HepG2 (cell line): ENCODE measurements around the gene FMOD. TPM values are rescaled to one million over a fixed set of nuclear protein-coding genes. Genes with fewer than 3 reads are reported as not detected.

Experiments
- ATAC-seq: fragments of 200-7000 bp; cut with Tn5 transposase; 3 replicates; pipeline ENCODE4 v1.9.1; 2020; ENCODE audit warnings: mild to moderate bottlenecking, moderate library complexity
- BruUV-seq: library from RNA; stranded (reverse); fragments of 400-500 nt; replicated peaks from 2 replicates; lab custom pipeline; 2021; lab: Mats Ljungman, UMichigan
- CTCF ChIA-PET: fragments of 300-600 bp; formaldehyde crosslinking; extraction: SDS; loops from one replicate; lab custom pipeline; 2021; ENCODE audit warnings: low total read pairs, inconsistent platforms, low intra/inter-chr PET ratio; lab: Yijun Ruan, JAX
- POLR2A ChIA-PET: fragments of 350-600 bp; sonication (Branson Sonifier 250); formaldehyde crosslinking; loops from one replicate; lab custom pipeline; 2020; ENCODE audit warnings: antibody characterized with exemption, inconsistent platforms; lab: Yijun Ruan, JAX
- DNase-seq: peaks from one replicate; pipeline ENCODE4 v3.0.0-alpha.2; 2015; ENCODE audit warnings: low spot score
- FAIRE-seq: peaks from 3 replicates; lab custom pipeline; 2011; peaks lifted over from hg19 to GRCh38; lab: Jason Lieb, UNC
- H2AFZ ChIP-seq: one replicate; pipeline ENCODE4 v1.6.1; 2011; ENCODE audit warnings: low read length, inconsistent platforms
- H3K27ac ChIP-seq: fragments of 300-600 bp; 3 replicates; pipeline ENCODE4 v1.8.0; 2011; ENCODE audit warnings: mixed run types, mild to moderate bottlenecking, mixed read lengths, low read length, inconsistent platforms; ENCODE audit not compliant: insufficient read depth; ENCODE audit errors: extremely low read length
- H3K27me3 ChIP-seq, 2 experiments: fragments of 200-600 bp in 1 of 2; 2 replicates in 1 of 2; 3 replicates in 1 of 2; pipeline versions ENCODE4 v1.6.0 to v1.8.0; 2011; ENCODE audit warnings: low read length in 2 of 2, mild to moderate bottlenecking in 2 of 2, moderate library complexity in 2 of 2, inconsistent platforms in 1 of 2; ENCODE audit not compliant: insufficient read depth in 2 of 2, control insufficient read depth in 1 of 2
- H3K36me3 ChIP-seq, 2 experiments: fragments of 200-600 bp in 1 of 2; replicated peaks in 1 of 2; 2 replicates in 1 of 2; 3 replicates in 1 of 2; pipeline versions ENCODE4 v1.5.1 to v1.8.0; 2011; ENCODE audit warnings: low read length in 2 of 2, inconsistent platforms in 1 of 2; ENCODE audit not compliant: insufficient read depth in 2 of 2, control insufficient read depth in 1 of 2
- H3K4me1 ChIP-seq: 2 replicates; pipeline ENCODE4 v1.5.1; 2012; ENCODE audit warnings: low read length, inconsistent platforms; ENCODE audit not compliant: insufficient read depth
- H3K4me2 ChIP-seq: 2 replicates; pipeline ENCODE4 v1.6.0; 2011; ENCODE audit warnings: low read depth, low read length, inconsistent platforms
- H3K4me3 ChIP-seq, 3 experiments: fragments of 200-600 bp in 1 of 3; sonication (generic), shearing (Covaris generic) in 1 of 3; replicated peaks in 1 of 3; 2 replicates each; pipeline ENCODE4 v1.5.1; 2011 to 2016; ENCODE audit warnings: low read length in 3 of 3, inconsistent platforms in 2 of 3, low read depth in 2 of 3, mild to moderate bottlenecking in 2 of 3, control low read depth in 1 of 3, mixed read lengths in 1 of 3; ENCODE audit not compliant: insufficient read depth in 1 of 3
- H3K79me2 ChIP-seq: one replicate; pipeline ENCODE4 v1.6.1; 2011; ENCODE audit warnings: low read length, inconsistent platforms; ENCODE audit not compliant: insufficient read depth
- H3K9ac ChIP-seq: 2 replicates; pipeline ENCODE4 v1.6.0; 2011; ENCODE audit warnings: mild to moderate bottlenecking, low read depth, low read length, inconsistent platforms; ENCODE audit not compliant: insufficient read depth
- H3K9me3 ChIP-seq: 2 replicates; pipeline ENCODE4 v1.5.1; 2012; ENCODE audit warnings: mild to moderate bottlenecking, low read length
- H4K20me1 ChIP-seq: 2 replicates; pipeline ENCODE4 v1.6.0; 2011; ENCODE audit warnings: inconsistent platforms, mild to moderate bottlenecking, low read length, moderate library complexity; ENCODE audit not compliant: insufficient read depth
- ATRX ChIP-seq: sonication (generic); formaldehyde crosslinking; IDR thresholded peaks from 2 replicates; pipeline ENCODE4 v1.4.0; 2020; ENCODE audit warnings: missing genetic modification reagents, borderline replicate concordance
- CSRNP1 ChIP-seq: sonication (generic); formaldehyde crosslinking; IDR thresholded peaks from 2 replicates; pipeline ENCODE4 v1.8.1; 2023; ENCODE audit warnings: mild to moderate bottlenecking, missing genetic modification reagents
- FOSL1 ChIP-seq: sonication (generic); formaldehyde crosslinking; IDR thresholded peaks from 2 replicates; pipeline ENCODE4 v1.9.0; 2021; ENCODE audit warnings: missing genetic modification reagents, borderline replicate concordance
- HHEX ChIP-seq: IDR thresholded peaks from 2 replicates; pipeline ENCODE4 v1.6.1; 2016; ENCODE audit warnings: control low read depth
- HOXA5 ChIP-seq: sonication (generic); formaldehyde crosslinking; IDR thresholded peaks from 2 replicates; pipeline ENCODE4 v1.4.0; 2020; ENCODE audit warnings: missing genetic modification reagents
- IRX3 ChIP-seq: sonication (generic); formaldehyde crosslinking; IDR thresholded peaks from 2 replicates; pipeline ENCODE4 v1.8.1; 2023; ENCODE audit warnings: mild to moderate bottlenecking, low read depth, missing genetic modification reagents, borderline replicate concordance
- MNT ChIP-seq: fragments of 450-650 bp; IDR thresholded peaks from 2 replicates; pipeline ENCODE4 v1.6.1; 2016
- MTF1 ChIP-seq: sonication (generic); formaldehyde crosslinking; IDR thresholded peaks from 2 replicates; pipeline ENCODE4 v1.5.0; 2020; ENCODE audit warnings: missing genetic modification reagents
- NFYB ChIP-seq: sonication (generic); formaldehyde crosslinking; IDR thresholded peaks from 2 replicates; pipeline ENCODE4 v1.4.0; 2020; ENCODE audit warnings: missing genetic modification reagents
- RARG ChIP-seq: sonication (generic); formaldehyde crosslinking; IDR thresholded peaks from 2 replicates; pipeline ENCODE4 v1.4.0; 2020; ENCODE audit warnings: low read depth, mild to moderate bottlenecking, missing genetic modification reagents
- SALL2 ChIP-seq: sonication (generic); formaldehyde crosslinking; IDR thresholded peaks from 2 replicates; pipeline ENCODE4 v1.8.1; 2023; ENCODE audit warnings: mild to moderate bottlenecking, missing genetic modification reagents, inconsistent platforms
- ZFP36 ChIP-seq: fragments of 150-350 bp; IDR thresholded peaks from 2 replicates; pipeline ENCODE4 v1.6.1; 2018; ENCODE audit warnings: borderline replicate concordance, low read length, low read depth; ENCODE audit not compliant: partially characterized antibody
- ZNF230 ChIP-seq: sonication (generic); formaldehyde crosslinking; IDR thresholded peaks from 2 replicates; pipeline ENCODE4 v1.4.0; 2020; ENCODE audit warnings: mild to moderate bottlenecking, missing genetic modification reagents
- ZNF605 ChIP-seq: sonication (generic); formaldehyde crosslinking; IDR thresholded peaks from 2 replicates; pipeline ENCODE4 v1.8.0; 2022; ENCODE audit warnings: mild to moderate bottlenecking, missing genetic modification reagents
- ZSCAN5A ChIP-seq: sonication (generic); formaldehyde crosslinking; IDR thresholded peaks from 2 replicates; pipeline ENCODE4 v1.8.0; 2022; ENCODE audit warnings: mild to moderate bottlenecking, missing genetic modification reagents, borderline replicate concordance
- WGBS: methylation state at CpG from one replicate; pipeline ENCODE4 v1.1.6; 2017; ENCODE audit warnings: low lambda C conversion rate; 5-methylcytosine and 5-hydroxymethylcytosine counted together
- in situ Hi-C: cut with HindIII; loops from 2 replicates; pipeline ENCODE4 v1.10.0; 2017; ENCODE audit warnings: low pct_unique_long_range_greater_than_20kb; ENCODE audit not compliant: extremely low pct_ligation_motif_present
- intact Hi-C: fragments of 100-400 bp; cut with micrococcal nuclease; formaldehyde crosslinking; loops from one replicate; pipeline ENCODE4 v1.10.0; 2022; ENCODE audit not compliant: unreplicated experiment
- polyA plus RNA-seq, 8 experiments: library from polyadenylated mRNA; depleted of rRNA in 3 of 8; stranded (reverse) in 7 of 8; unstranded in 1 of 8; fragments of >200 nt; fragmentation: Illumina TruSeq in 4 of 8; extraction: Trizol in 4 of 8; gene quantifications; 2 replicates each; pipeline versions ENCODE4 v1.2.1 to v1.2.3, GENCODE V29; 2011 to 2016; ENCODE audit warnings: low read depth in 4 of 8, missing spikeins in 1 of 8, mixed read lengths in 1 of 8; ENCODE audit not compliant: insufficient read depth in 1 of 8
- total RNA-seq, 5 experiments: library from RNA; depleted of rRNA; stranded (reverse); fragments of >200 nt; fragmentation: Illumina TruSeq; extraction: Trizol; gene quantifications; 2 replicates each; pipeline ENCODE4 v1.2.3, GENCODE V29; 2016; ENCODE audit warnings: low read depth in 1 of 5

Gene FMOD
- total and polyA plus RNA-seq, 2 of the 13 experiments (the other 11 are each of a cell fraction or from before 2014, with no cell fraction given): 0.08 TPM; not detected in 1

- ATAC-seq: no peak
- no peaks in the 10 kb centered on the region for H3K79me2 ChIP-seq
- H3K9ac ChIP-seq: no peak overlapping the region
- H3K27ac ChIP-seq: no peak overlapping the region
- 25% methylated on average over 3 of the region's 3 CpGs for WGBS
- no peak for FAIRE-seq
- DNase-seq: no peak
- H3K4me1 ChIP-seq: peaks cover 22% of the 10 kb centered on the region
- intact Hi-C loops (no loop called here), in situ Hi-C loops (no loop called here)
- H3K27me3 ChIP-seq: peaks cover 1 to 13% of the 10 kb centered on the region in 2 experiments; a peak in 3 of 5 replicates
- H4K20me1 ChIP-seq: no peaks in the 10 kb centered on the region
- TF ChIP-seq SALL2 (no peak), FOSL1 (no peak), NFYB (CRISPR knock-in tag) (no peak), MNT (peak; percentile 89), ZFP36 (no peak), MTF1 (CRISPR knock-in tag) (no peak), IRX3 (no peak)
- H3K9me3 ChIP-seq: no peaks in the 10 kb centered on the region
- CTCF ChIA-PET: no interaction called here
- no peak overlapping the region for H3K4me3 ChIP-seq
- H2AFZ ChIP-seq: no peak overlapping the region
- no peaks in the 10 kb centered on the region for H3K36me3 ChIP-seq
- POLR2A ChIA-PET: no interaction called here
- H3K4me2 ChIP-seq: no peak overlapping the region
- BruUV-seq: no TSS peak
Measured at GRCh38 chr1:203346769-203347102, 4.2 kb downstream of the FMOD start.

GRCh38 chr1:203346060-203346768 lies 4.7 kb downstream of the FMOD start:
- CTCF ChIA-PET: no interaction called here
- DNase-seq (no peak), ATAC-seq (no peak), FAIRE-seq (no peak)
- Histone ChIP-seq H3K36me3 (no peaks in the 10 kb centered on the region), H3K4me3 (no peak overlapping the region), H2AFZ (no peak overlapping the region), H4K20me1 (no peaks in the 10 kb centered on the region), H3K9me3 (no peaks in the 10 kb centered on the region), H3K27ac (no peak overlapping the region), H3K9ac (no peak overlapping the region), H3K27me3 (peaks cover 1 to 16% of the 10 kb centered on the region in 2 experiments; a peak in 3 of 5 replicates), H3K4me2 (no peak overlapping the region), H3K4me1 (peaks cover 19% of the 10 kb centered on the region), H3K79me2 (no peaks in the 10 kb centered on the region)
- POLR2A ChIA-PET: no interaction called here
- intact Hi-C loops: no loop called here
- WGBS: 51% methylated on average over 7 of the region's 7 CpGs
- in situ Hi-C loops: no loop called here
- BruUV-seq: no TSS peak
- TF ChIP-seq RARG (CRISPR knock-in tag) (no peak), CSRNP1 (CRISPR knock-in tag) (no peak), ZNF605 (CRISPR knock-in tag) (no peak), HHEX (CRISPR knock-in tag) (no peak), ATRX (no peak), ZNF230 (CRISPR knock-in tag) (no peak), ZSCAN5A (CRISPR knock-in tag) (no peak), HOXA5 (CRISPR knock-in tag) (no peak)
